KOPT-K1 (cell line): Measurements from ENCODE around the gene FBLN5.

Experiments used
- H3K27ac ChIP-seq: fragments of 200-600 bp; sonication (generic); 2 replicates; pipeline ENCODE4 v1.5.1; 2016; ENCODE audit warnings: antibody characterized with exemption, mild to moderate bottlenecking, low read depth, low read length; ENCODE audit not compliant: poor library complexity, severe bottlenecking
- H3K36me3 ChIP-seq: fragments of 200-600 bp; sonication (generic); 2 replicates; pipeline ENCODE4 v1.5.1; 2017; ENCODE audit warnings: antibody characterized with exemption, mild to moderate bottlenecking, low read length, moderate library complexity; ENCODE audit not compliant: insufficient read depth
- H3K9me3 ChIP-seq: fragments of 200-600 bp; sonication (generic); 2 replicates; pipeline ENCODE4 v1.5.1; 2017; ENCODE audit warnings: antibody characterized with exemption, low read length, mild to moderate bottlenecking; ENCODE audit not compliant: insufficient read depth, poor library complexity, severe bottlenecking

Gene FBLN5

GRCh38 chr14:91888641-91889476 is 58.6 kb downstream of the FBLN5 start:
- Histone ChIP-seq H3K9me3 (no peaks in the 10 kb centered on the region), H3K36me3 (no peaks in the 10 kb centered on the region), H3K27ac (no peak overlapping the region)

DNA sequence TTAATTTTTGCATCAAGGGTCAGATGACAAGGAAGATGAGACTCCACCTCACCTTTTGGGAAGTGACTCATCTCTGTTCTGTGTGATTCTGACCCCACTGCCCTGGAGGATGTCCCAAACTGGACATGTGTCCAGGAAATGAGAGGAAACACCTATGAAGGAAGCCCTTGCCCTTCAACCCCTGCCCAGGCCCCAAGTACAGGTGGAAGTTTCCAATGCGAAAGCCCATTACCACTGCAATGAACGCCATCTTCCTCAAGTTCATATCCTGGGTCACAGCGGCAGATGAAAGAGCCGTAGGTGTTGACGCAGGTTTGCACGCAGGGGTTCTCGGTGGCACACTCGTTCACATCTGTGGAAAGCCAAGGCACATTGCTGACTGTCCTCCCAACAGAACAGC is 60.5 kb downstream of the FBLN5 start:
- no peaks in the 10 kb centered on the region for H3K9me3 ChIP-seq
- H3K27ac ChIP-seq = no peak overlapping the region
- no peaks in the 10 kb centered on the region for H3K36me3 ChIP-seq

- H3K36me3 ChIP-seq = no peaks in the 10 kb centered on the region
- no peaks in the 10 kb centered on the region for H3K9me3 ChIP-seq
- no peak overlapping the region for H3K27ac ChIP-seq
Measured at GRCh38 chr14:91885839-91886238, 61.7 kb downstream of the FBLN5 start.

- Histone ChIP-seq H3K9me3 (no peaks in the 10 kb centered on the region), H3K36me3 (no peaks in the 10 kb centered on the region), H3K27ac (no peak overlapping the region)
Measured at GRCh38 chr14:91885113-91885712, 62.3 kb downstream of the FBLN5 start.

GRCh38 chr14:91884664-91885063 is 62.8 kb downstream of the FBLN5 start:
- Histone ChIP-seq H3K27ac (no peak overlapping the region), H3K36me3 (no peaks in the 10 kb centered on the region), H3K9me3 (no peaks in the 10 kb centered on the region)

- Histone ChIP-seq H3K36me3 (no peaks in the 10 kb centered on the region), H3K9me3 (no peaks in the 10 kb centered on the region), H3K27ac (no peak overlapping the region)
Measured at GRCh38 chr14:91883753-91884152, 63.7 kb downstream of the FBLN5 start.

- Histone ChIP-seq H3K9me3 (no peaks in the 10 kb centered on the region), H3K36me3 (no peaks in the 10 kb centered on the region), H3K27ac (no peak overlapping the region)
Measured at GRCh38 chr14:91882776-91883175, 64.7 kb downstream of the FBLN5 start.

DNA sequence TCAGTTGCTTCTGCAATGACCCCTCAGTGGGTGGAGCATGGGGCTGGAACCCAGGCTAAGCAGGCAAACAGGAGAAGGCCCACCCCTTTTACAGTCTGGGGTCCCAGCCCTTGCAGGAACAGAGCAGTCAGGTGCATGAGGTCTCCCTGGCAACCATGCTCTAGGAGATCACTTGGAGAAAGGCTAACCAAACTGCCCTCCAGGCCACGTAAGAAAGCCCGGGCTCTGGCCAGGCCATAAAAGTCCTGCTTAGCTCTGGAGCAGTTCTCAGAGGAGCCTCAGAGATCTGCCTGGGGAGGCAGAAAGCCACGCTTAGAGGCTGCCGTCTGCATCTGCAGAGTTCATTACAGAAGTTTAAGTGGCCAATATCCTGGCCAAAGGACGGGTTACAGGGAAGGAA is 65.1 kb downstream of the FBLN5 start:
- no peaks in the 10 kb centered on the region for H3K36me3 ChIP-seq
- H3K27ac ChIP-seq = no peak overlapping the region
- H3K9me3 ChIP-seq = no peaks in the 10 kb centered on the region

GRCh38 chr14:91879196-91879595 is 68.3 kb downstream of the FBLN5 start:
- H3K36me3 ChIP-seq = no peaks in the 10 kb centered on the region
- no peak overlapping the region for H3K27ac ChIP-seq
- no peaks in the 10 kb centered on the region for H3K9me3 ChIP-seq

DNA sequence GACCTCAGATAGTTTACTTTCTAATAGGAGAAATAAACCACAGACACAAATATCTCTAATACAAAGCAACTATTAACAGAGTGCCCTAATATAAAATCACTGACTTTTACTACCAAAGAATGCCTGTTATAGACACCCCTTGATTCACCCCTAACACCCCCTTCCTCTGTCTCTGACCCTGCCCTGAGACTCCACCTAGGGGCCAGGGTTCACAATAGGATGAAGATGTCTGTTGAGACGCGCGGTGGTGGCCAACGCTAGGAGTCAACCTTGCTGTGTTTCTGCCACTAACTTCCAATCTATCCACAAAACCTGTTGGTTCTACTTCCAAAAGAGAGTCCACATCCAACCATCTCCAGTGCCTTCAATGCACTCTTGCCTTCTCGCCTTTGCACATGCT is 69.2 kb downstream of the FBLN5 start:
- Histone ChIP-seq H3K9me3 (no peaks in the 10 kb centered on the region), H3K27ac (no peak overlapping the region), H3K36me3 (no peaks in the 10 kb centered on the region)

DNA sequence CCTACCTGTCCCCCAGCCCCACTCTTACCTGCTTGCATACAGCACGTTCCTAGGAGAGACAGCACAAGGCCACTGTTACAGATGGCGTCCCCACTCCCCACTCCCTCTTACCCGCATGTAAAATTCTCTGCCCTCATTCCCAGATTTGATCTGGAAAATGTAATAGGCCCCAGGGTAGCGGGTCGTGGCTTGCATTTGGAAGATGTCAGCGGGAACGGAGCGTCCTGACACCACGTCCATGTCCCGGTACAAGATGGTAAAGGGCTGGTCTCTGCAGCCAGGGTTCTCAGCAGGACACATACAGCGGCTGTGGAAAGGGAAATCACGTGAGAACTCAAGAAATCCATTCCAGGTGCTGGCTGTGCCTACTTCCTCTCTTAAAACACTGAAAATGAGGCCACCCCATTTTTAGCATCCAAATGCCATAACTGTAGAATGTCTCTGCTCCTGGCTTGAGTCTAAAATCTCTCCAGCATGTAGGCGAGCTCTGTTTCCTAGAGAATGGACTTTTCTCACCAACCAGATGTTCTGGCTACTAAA is 70.0 kb downstream of the FBLN5 start:
- Histone ChIP-seq H3K27ac (no peak overlapping the region), H3K9me3 (no peaks in the 10 kb centered on the region), H3K36me3 (no peaks in the 10 kb centered on the region)

- Histone ChIP-seq H3K9me3 (no peaks in the 10 kb centered on the region), H3K27ac (no peak overlapping the region), H3K36me3 (no peaks in the 10 kb centered on the region)
Measured at GRCh38 chr14:91876492-91876891, 71.0 kb downstream of the FBLN5 start.

DNA sequence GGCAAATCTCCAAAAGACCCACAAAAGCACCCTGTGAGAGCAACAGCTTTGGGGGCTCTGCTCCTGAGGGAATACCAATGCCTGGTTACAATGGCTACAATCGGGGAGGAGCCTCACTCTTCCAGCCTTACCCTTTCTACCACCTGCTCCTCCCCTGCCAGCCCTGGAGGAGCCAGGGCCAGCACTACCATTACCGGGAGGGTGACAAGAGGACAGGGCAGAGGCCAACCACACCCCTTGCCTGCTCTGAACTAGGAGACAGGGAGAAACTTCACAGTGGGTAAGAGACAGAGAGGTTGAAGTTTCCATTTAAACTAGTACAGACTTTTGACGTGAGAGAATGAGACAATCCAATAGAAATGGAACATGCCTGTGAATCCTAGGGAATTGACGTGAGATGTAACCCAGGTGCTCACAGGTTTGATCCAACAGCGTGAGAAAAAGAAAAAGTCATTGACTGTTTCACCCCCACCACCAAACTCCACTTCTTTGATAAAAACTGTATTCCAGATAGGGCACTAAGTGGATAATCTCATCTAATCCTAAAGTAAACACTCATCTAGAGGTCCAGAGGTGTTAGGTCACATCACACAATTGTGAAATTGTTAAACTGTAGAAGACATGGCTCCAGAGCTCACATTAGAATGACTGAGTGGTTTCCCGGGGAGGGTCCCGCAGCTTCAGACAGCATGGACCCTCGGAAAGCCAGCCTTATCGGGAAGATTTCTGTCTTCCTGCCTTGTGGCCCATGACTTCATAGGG is 71.8 kb downstream of the FBLN5 start:
- Histone ChIP-seq H3K36me3 (no peaks in the 10 kb centered on the region), H3K9me3 (no peaks in the 10 kb centered on the region), H3K27ac (peak overlapping the region; percentile 95)

DNA sequence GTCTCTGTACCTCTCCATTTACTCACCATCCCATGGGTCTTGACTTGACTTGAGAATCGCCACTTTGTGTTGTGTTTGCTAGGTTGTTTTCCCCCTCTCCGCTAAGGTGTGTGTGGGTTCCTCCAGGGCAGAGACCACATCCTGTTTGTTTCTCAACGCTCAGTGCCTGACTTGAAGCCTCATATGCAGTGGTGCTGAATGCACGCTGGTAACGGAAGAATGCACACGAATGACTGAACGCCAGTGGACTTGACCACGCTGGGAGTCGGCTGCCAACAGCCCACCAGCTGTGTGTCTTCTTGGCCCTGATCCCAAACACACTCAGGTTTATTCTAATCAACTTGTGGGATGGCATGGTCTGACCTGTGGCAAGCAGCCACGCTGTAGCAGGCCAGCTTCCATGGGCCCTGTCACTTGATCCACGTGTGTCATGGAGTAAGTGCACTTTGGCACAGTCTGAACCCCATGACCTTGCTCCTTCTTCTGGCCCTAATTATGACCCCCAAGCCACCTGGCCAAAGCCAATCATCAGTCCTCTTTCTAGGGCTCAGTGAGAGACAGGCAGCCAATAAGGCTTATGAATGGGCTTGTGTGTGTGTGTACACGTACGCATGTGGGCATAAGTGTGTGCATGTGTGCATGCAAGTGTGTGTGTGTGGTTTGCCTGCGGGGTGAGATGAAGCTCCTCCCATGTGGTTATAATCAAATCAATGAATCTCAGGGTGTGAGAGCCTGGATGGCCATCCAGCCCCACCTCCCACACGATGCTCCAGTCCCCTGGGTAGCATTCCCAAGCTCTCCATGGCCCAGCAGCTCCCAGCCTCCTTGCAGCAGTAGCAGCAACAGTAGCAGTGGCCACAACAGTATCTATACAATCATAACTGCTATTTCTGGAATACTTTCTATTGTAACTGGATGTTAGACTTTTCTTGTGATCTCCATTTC is 73.8 kb downstream of the FBLN5 start:
- no peaks in the 10 kb centered on the region for H3K36me3 ChIP-seq
- H3K27ac ChIP-seq = peak overlapping the region; percentile 95
- no peaks in the 10 kb centered on the region for H3K9me3 ChIP-seq
